GM18858 (cell line): ENCODE results near the gene STAB1.

Experiments used
- ATAC-seq: cut with Tn5 transposase; IDR thresholded peaks from one replicate; pipeline ENCODE4 v1.9.1; 2021; ENCODE audit not compliant: unreplicated experiment

The STAB1 gene

GRCh38 chr3:52557011-52557960, 62.1 kb downstream of the STAB1 start:
- no peak for ATAC-seq

- ATAC-seq = no peak
Measured at GRCh38 chr3:52558436-52558835, 63.3 kb downstream of the STAB1 start.

GRCh38 chr3:52561028-52561747, 66.0 kb downstream of the STAB1 start:
- no peak for ATAC-seq

- ATAC-seq = no peak
Measured at GRCh38 chr3:52563984-52564383, 68.8 kb downstream of the STAB1 start.

- ATAC-seq = no peak
Measured at GRCh38 chr3:52568069-52568468, 72.9 kb downstream of the STAB1 start.

GRCh38 chr3:52570076-52570475, 74.9 kb downstream of the STAB1 start:
- ATAC-seq = no peak

GRCh38 chr3:52572221-52572620, 77.1 kb downstream of the STAB1 start:
- ATAC-seq = no peak
